SK-N-MC (cell line): ENCODE measurements around the gene MRPL17.

Experiments used
- EZH2 ChIP-seq: fragments of 200-600 bp; sonication (generic); IDR thresholded peaks from one replicate; pipeline ENCODE4 v1.6.1; 2017; ENCODE audit warnings: antibody characterized with exemption
- POLR2AphosphoS5 ChIP-seq: IDR thresholded peaks from 2 replicates; pipeline ENCODE4 v1.6.1; 2012; ENCODE audit warnings: mild to moderate bottlenecking, low read depth, low read length, borderline replicate concordance

DNA sequence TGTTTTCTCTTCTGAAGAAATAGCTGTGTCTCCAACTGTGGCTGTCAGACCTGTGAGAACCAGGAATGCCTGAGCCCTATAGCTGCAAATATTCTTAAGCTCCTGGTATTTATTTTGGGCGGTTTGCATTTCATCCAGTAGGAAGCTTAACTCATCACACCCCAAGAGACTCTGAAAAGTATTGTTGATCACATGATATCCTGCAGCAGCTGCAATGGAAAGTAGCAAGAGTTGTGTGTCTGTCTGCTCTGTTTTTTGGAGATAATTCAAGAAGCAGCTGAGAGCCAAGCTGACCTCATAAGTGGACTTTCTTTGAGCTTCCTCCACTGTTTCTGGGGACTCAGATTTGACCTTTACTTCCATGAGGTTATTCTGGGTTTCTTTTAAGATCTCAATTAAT lies 36.4 kb upstream of the MRPL17 start:
- TF ChIP-seq POLR2AphosphoS5 (no peak), EZH2 (no peak)
